GM13977 (cell line): ENCODE results near the gene INPPL1.
"Not testable (repeated sequence)": the region's sequence is repeated elsewhere in the genome, so short reads cannot be mapped to it uniquely, and the experiment has no call there.

ENCODE experiments used
- DNase-seq: peaks from one replicate; pipeline ENCODE4 v3.0.0; 2012; ENCODE audit warnings: low spot score
- in situ Hi-C: fragments of 300-500 bp; cut with MboI; formaldehyde crosslinking; loops from one replicate; pipeline ENCODE4 v1.12.0; 2022; ENCODE audit warnings: low sequenced_read_pairs, low pct_unique_long_range_greater_than_20kb, mixed read lengths, inconsistent platforms; ENCODE audit not compliant: unreplicated experiment
- TF ChIP-seq, protein P1 (sequence below): IDR thresholded peaks from 2 replicates; pipeline ENCODE4 v1.5.1; 2012; ENCODE audit warnings: mild to moderate bottlenecking, control low read depth; ENCODE audit not compliant: insufficient read depth; ENCODE audit errors: extremely low read depth, missing control alignments

INPPL1 gene

DNA sequence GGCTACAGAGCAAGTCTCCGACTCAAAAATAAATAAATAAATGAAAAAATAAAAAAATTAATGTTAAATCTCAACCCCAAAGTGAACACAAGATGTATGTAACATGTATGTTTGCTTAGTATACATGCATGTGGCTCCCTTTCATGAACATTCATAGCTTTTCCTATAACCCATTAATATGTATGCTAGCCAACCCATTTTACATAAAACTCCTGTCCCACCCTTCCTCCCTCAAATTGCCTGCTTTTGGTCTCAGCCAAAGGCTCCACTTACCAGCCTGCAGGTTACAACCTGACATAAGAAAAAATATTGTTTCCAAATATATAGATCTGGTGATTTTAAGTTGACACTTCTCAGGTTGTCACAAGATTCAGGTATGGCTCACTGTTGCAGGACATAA, 36.3 kb upstream of the INPPL1 start:
- TF ChIP-seq, protein P1, sequence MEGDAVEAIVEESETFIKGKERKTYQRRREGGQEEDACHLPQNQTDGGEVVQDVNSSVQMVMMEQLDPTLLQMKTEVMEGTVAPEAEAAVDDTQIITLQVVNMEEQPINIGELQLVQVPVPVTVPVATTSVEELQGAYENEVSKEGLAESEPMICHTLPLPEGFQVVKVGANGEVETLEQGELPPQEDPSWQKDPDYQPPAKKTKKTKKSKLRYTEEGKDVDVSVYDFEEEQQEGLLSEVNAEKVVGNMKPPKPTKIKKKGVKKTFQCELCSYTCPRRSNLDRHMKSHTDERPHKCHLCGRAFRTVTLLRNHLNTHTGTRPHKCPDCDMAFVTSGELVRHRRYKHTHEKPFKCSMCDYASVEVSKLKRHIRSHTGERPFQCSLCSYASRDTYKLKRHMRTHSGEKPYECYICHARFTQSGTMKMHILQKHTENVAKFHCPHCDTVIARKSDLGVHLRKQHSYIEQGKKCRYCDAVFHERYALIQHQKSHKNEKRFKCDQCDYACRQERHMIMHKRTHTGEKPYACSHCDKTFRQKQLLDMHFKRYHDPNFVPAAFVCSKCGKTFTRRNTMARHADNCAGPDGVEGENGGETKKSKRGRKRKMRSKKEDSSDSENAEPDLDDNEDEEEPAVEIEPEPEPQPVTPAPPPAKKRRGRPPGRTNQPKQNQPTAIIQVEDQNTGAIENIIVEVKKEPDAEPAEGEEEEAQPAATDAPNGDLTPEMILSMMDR, result no peak
- in situ Hi-C loops, result no loop called here
- DNase-seq, result no peak

DNA sequence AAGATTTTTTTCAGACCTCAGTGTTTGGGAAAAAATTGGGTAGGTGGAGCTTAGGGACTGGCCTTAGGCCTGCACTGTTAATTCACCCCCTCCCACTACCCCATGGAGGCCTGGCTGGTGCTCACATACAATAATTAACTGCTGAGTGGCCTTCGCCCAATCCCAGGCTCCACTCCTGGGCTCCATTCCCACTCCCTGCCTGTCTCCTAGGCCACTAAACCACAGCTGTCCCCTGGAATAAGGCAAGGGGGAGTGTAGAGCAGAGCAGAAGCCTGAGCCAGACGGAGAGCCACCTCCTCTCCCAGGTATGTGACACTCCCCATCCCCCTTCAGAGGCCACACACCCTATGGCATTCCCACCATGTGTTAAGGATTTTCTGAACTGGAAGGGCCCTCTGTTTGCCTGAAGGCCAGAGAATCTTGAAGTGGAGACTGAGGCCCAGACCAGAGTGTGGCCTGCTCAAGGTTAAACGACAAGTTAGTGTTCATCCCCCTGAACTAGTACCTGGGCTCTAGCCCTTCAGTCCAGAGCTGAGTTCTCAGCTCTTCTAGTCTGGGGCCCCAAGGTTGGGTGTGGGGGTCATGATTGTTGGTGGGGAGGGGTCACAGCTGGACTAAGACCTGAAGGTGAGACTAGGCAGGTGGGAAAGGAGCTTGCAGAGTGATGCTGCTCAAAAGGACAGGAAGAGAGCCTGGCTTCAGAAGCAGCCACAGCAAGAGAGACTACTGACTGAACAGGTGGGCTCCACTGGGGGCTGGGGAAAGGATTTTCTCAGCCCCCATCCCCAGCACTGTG, 34.9 kb upstream of the INPPL1 start:
- no peak for DNase-seq
- TF ChIP-seq, protein P1, result no peak
- in situ Hi-C loops, result no loop called here

DNA sequence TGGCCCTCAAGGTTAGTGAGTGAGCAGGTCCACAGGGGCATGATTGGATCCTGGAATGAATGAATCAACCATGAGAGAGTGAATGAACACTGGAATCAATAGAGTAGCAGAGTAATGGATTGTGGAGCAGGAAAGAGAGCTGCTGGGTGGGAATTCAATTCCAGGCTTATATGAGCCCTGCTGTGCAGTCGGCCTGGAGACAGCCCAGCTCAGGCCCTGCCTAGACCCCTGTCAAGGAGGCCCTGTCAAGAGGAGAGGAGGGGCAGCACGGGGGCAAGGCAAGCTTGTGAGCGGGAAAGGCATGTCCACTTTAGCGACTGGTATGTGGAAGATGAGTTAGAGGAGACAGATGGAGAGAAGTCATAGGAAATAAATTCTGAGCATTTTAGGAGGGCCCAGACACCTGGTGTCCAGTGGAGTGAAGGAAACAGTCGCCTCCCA, 33.9 kb upstream of the INPPL1 start:
- in situ Hi-C loops, result no loop called here
- no peak for DNase-seq
- TF ChIP-seq, protein P1, result no peak

DNA sequence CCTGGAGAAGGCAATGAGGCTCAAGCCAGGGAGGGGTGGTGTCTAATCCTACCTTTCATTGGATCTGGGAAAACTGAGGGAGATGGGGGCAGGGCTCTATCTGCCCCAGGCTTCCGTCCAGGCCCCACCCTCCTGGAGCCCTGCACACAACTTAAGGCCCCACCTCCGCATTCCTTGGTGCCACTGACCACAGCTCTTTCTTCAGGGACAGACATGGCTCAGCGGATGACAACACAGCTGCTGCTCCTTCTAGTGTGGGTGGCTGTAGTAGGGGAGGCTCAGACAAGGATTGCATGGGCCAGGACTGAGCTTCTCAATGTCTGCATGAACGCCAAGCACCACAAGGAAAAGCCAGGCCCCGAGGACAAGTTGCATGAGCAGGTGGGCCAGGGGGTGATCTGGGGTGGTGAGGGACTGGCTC, 32.6 kb upstream of the INPPL1 start, which contains the start of gene FOLR1:
TSS of gene FOLR1 (plus strand) at position 180 of the 421 bp plus-strand sequence. CDS start at position 214, 34 bp downstream.
- DNase-seq, result no peak
- in situ Hi-C loops, result no loop called here
- TF ChIP-seq, protein P1, result no peak

DNA sequence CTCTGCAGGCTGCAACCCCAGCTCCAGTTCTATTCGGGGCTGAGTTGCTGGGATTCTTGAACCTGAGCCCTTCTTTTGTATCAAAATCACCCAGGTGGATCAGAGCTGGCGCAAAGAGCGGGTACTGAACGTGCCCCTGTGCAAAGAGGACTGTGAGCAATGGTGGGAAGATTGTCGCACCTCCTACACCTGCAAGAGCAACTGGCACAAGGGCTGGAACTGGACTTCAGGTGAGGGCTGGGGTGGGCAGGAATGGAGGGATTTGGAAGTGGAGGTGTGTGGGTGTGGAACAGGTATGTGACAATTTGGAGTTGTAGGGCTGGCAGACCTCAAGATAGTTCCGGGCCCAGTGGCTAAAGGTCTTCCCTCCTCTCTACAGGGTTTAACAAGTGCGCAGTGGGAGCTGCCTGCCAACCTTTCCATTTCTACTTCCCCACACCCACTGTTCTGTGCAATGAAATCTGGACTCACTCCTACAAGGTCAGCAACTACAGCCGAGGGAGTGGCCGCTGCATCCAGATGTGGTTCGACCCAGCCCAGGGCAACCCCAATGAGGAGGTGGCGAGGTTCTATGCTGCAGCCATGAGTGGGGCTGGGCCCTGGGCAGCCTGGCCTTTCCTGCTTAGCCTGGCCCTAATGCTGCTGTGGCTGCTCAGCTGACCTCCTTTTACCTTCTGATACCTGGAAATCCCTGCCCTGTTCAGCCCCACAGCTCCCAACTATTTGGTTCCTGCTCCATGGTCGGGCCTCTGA, 28.9 kb upstream of the INPPL1 start:
- in situ Hi-C loops, result no loop called here
- TF ChIP-seq, protein P1, result no peak
- no peak for DNase-seq

DNA sequence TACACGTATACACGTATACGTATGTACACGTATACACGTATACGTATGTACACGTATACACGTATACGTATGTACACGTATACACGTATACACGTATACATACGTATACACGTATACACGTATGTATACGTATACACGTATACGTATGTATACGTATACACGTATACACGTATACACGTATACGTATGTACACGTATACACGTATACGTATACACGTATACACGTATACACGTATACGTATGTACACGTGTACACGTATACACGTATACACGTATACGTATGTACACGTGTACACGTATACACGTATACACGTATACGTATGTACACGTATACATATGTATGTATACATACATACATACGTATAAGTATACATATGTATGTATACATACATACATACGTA, 23.1 kb upstream of the INPPL1 start:
- in situ Hi-C loops, DNase-seq: not testable (repeated sequence)

DNA sequence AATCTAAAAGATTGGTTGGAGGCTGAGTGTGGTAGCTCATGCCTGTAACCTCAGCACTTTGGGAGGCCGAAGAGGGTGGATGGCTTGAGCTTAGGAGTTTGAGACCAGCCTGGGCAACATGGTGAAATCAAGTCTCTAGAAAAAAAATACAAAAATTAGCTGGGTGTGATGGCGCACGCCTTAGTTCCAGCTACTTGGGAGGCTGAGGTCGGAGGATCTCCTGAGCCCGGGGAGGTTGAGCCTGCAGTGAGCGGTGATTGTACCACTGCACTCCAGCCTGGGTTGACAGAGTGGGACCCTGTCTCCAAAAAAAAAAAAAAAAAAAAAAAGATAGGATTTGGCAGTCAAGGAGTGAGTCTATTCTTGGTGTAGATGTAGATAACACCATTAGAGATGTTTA, 22.0 kb upstream of the INPPL1 start:
- TF ChIP-seq, protein P1, result no peak
- in situ Hi-C loops, result no loop called here
- no peak for DNase-seq
